HEK293 (cell line): ENCODE results near the gene PNISR.

Experiments
- CTCF ChIA-PET: fragments of 350-600 bp; formaldehyde crosslinking; extraction: SDS; loops from one replicate; lab custom pipeline; 2021; ENCODE audit warnings: antibody characterized with exemption; lab: Yijun Ruan, JAX
- POLR2A ChIA-PET: fragments of 300-600 bp; formaldehyde crosslinking; extraction: SDS; loops from one replicate; lab custom pipeline; 2020; ENCODE audit warnings: antibody characterized with exemption, inconsistent platforms; lab: Yijun Ruan, JAX
- H3K27ac ChIP-seq: fragments of 200-500 bp; sonication (Bioruptor generic); 2 replicates; pipeline ENCODE4 v1.5.1; 2014; ENCODE audit warnings: low read depth, low read length, control low read depth, inconsistent platforms; ENCODE audit errors: extremely low read depth
- H3K36me3 ChIP-seq, 2 experiments: fragments of 200-500 bp in 1 of 2; sonication (Bioruptor generic) in 1 of 2; 1 replicate in 1 of 2; 2 replicates in 1 of 2; pipeline ENCODE4 v1.5.1; 2014 to 2017; ENCODE audit warnings: inconsistent platforms in 2 of 2, low read length in 2 of 2; ENCODE audit not compliant: control insufficient read depth in 2 of 2, insufficient read depth in 1 of 2
- H3K4me1 ChIP-seq: fragments of 200-500 bp; sonication (Bioruptor generic); 2 replicates; pipeline ENCODE4 v1.5.1; 2014; ENCODE audit warnings: mild to moderate bottlenecking, low read length, inconsistent platforms; ENCODE audit not compliant: control insufficient read depth, insufficient read depth
- H3K4me3 ChIP-seq: 2 replicates; pipeline ENCODE4 v1.5.1; 2011; ENCODE audit warnings: low read depth, mild to moderate bottlenecking, control low read depth, low read length, moderate library complexity
- H3K9me3 ChIP-seq: fragments of 200-500 bp; sonication (Bioruptor generic); 2 replicates; pipeline ENCODE4 v1.5.1; 2014; ENCODE audit warnings: low read depth, low read length, inconsistent platforms; ENCODE audit not compliant: control insufficient read depth, insufficient read depth
- GLI2 ChIP-seq: fragments of 450-650 bp; formaldehyde crosslinking; IDR thresholded peaks from 2 replicates; pipeline ENCODE4; 2017; ENCODE audit warnings: missing biosample characterization, missing genetic modification characterization, low read depth, borderline replicate concordance
- KLF10 ChIP-seq: fragments of 450-650 bp; IDR thresholded peaks from 2 replicates; pipeline ENCODE4 v1.5.1; 2018; ENCODE audit warnings: missing biosample characterization, mild to moderate bottlenecking, missing genetic modification characterization
- ZBTB48 ChIP-seq: fragments of 450-650 bp; formaldehyde crosslinking; IDR thresholded peaks from 2 replicates; pipeline ENCODE4 v1.5.1; 2016; ENCODE audit warnings: missing biosample characterization, missing genetic modification characterization
- ZFP69B ChIP-seq: fragments of 450-650 bp; formaldehyde crosslinking; IDR thresholded peaks from 2 replicates; pipeline ENCODE4 v1.5.1; 2016; ENCODE audit warnings: missing biosample characterization, missing genetic modification characterization
- ZNF114 ChIP-seq: fragments of 450-650 bp; formaldehyde crosslinking; IDR thresholded peaks from 2 replicates; pipeline ENCODE4 v1.5.0; 2017; ENCODE audit warnings: missing biosample characterization, missing genetic modification characterization
- ZNF132 ChIP-seq: fragments of 450-650 bp; formaldehyde crosslinking; IDR thresholded peaks from 2 replicates; pipeline ENCODE4 v1.5.1; 2017; ENCODE audit warnings: missing biosample characterization, missing genetic modification characterization, borderline replicate concordance
- ZNF138 ChIP-seq: fragments of 450-650 bp; formaldehyde crosslinking; IDR thresholded peaks from 2 replicates; pipeline ENCODE4 v1.5.1; 2016; ENCODE audit warnings: missing biosample characterization, missing genetic modification characterization, borderline replicate concordance
- ZNF26 ChIP-seq: fragments of 450-650 bp; formaldehyde crosslinking; IDR thresholded peaks from 2 replicates; pipeline ENCODE4 v1.5.1; 2016; ENCODE audit warnings: missing biosample characterization, missing genetic modification characterization
- ZNF266 ChIP-seq: fragments of 450-650 bp; formaldehyde crosslinking; IDR thresholded peaks from 2 replicates; pipeline ENCODE4 v1.5.1; 2016; ENCODE audit warnings: missing biosample characterization, missing genetic modification characterization, low read depth
- ZNF362 ChIP-seq: fragments of 450-650 bp; formaldehyde crosslinking; IDR thresholded peaks from 2 replicates; pipeline ENCODE4 v1.5.1; 2016; ENCODE audit warnings: missing biosample characterization, missing genetic modification characterization
- ZNF501 ChIP-seq: fragments of 450-650 bp; formaldehyde crosslinking; IDR thresholded peaks from 2 replicates; pipeline ENCODE4 v1.5.1; 2016; ENCODE audit warnings: missing biosample characterization, missing genetic modification characterization
- ZNF544 ChIP-seq: fragments of 450-650 bp; formaldehyde crosslinking; IDR thresholded peaks from 2 replicates; pipeline ENCODE4 v1.5.0; 2017; ENCODE audit warnings: missing biosample characterization, missing genetic modification characterization
- ZNF549 ChIP-seq: fragments of 450-650 bp; IDR thresholded peaks from 2 replicates; pipeline ENCODE4 v1.5.1; 2018; ENCODE audit warnings: missing biosample characterization, missing genetic modification characterization, mild to moderate bottlenecking, inconsistent platforms, moderate library complexity
- ZNF580 ChIP-seq: fragments of 450-650 bp; formaldehyde crosslinking; IDR thresholded peaks from 2 replicates; pipeline ENCODE4 v1.5.1; 2016; ENCODE audit warnings: missing biosample characterization, missing genetic modification characterization
- ZNF600 ChIP-seq: fragments of 450-650 bp; formaldehyde crosslinking; IDR thresholded peaks from 2 replicates; pipeline ENCODE4 v1.5.1; 2016; ENCODE audit warnings: missing biosample characterization, missing genetic modification characterization
- ZNF624 ChIP-seq: fragments of 450-650 bp; formaldehyde crosslinking; IDR thresholded peaks from 2 replicates; pipeline ENCODE4 v1.5.1; 2017; ENCODE audit warnings: missing biosample characterization, missing genetic modification characterization
- ZNF654 ChIP-seq: fragments of 450-650 bp; formaldehyde crosslinking; IDR thresholded peaks from 2 replicates; pipeline ENCODE4 v1.5.1; 2016; ENCODE audit warnings: low read depth, missing biosample characterization, missing genetic modification characterization
- ZNF76 ChIP-seq: fragments of 450-650 bp; formaldehyde crosslinking; IDR thresholded peaks from 2 replicates; pipeline ENCODE4; 2016; ENCODE audit warnings: low read depth, missing biosample characterization, missing genetic modification characterization, borderline replicate concordance
- ZSCAN4 ChIP-seq: fragments of 450-650 bp; formaldehyde crosslinking; IDR thresholded peaks from 2 replicates; pipeline ENCODE4 v1.5.1; 2017; ENCODE audit warnings: missing biosample characterization, missing genetic modification characterization
- TF ChIP-seq, protein P1 (sequence below): fragments of 450-650 bp; formaldehyde crosslinking; IDR thresholded peaks from 2 replicates; pipeline ENCODE4 v1.5.1; 2016; ENCODE audit warnings: missing biosample characterization, missing genetic modification characterization
- TF ChIP-seq, protein P2 (sequence below): fragments of 450-650 bp; formaldehyde crosslinking; optimal IDR thresholded peaks from 2 replicates; pipeline ENCODE3; 2016; ENCODE audit warnings: missing biosample characterization, mild to moderate bottlenecking, missing genetic modification characterization

The PNISR gene

DNA sequence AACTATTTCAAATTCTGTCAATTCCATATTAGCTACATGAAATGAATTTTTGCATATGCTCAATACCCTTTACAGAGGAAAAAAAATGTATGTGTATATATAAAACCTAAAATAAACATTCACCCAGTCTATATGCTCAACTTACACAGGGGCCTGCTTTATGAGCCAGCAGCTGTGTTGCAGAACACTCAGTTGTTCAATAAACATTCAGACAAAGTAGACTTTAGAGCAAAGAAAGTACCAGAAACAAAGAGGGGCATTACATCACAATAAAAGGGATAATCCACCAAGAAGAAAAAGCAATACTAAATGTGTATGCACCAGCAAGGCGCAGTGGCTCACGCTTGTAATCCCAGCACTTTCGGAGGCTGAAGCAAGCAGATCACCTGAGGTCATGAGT, 40.6 kb downstream of the PNISR start:
- Histone ChIP-seq H3K9me3 (no peaks in the 10 kb centered on the region), H3K4me3 (no peak overlapping the region), H3K36me3 (no peaks in the 10 kb centered on the region), H3K4me1 (peaks cover 2% of the 10 kb centered on the region; the same call in 1 of the 2 replicates)
- TF ChIP-seq ZNF600 (tag by site-specific recombination) (0 out of 2 replicates have a peak, but pooled peaks have one; percentile 21), ZNF501 (tag by site-specific recombination) (no peak), ZNF580 (tag by site-specific recombination) (0 out of 2 replicates have a peak, but pooled peaks have one; percentile 24)
- TF ChIP-seq, protein P1, sequence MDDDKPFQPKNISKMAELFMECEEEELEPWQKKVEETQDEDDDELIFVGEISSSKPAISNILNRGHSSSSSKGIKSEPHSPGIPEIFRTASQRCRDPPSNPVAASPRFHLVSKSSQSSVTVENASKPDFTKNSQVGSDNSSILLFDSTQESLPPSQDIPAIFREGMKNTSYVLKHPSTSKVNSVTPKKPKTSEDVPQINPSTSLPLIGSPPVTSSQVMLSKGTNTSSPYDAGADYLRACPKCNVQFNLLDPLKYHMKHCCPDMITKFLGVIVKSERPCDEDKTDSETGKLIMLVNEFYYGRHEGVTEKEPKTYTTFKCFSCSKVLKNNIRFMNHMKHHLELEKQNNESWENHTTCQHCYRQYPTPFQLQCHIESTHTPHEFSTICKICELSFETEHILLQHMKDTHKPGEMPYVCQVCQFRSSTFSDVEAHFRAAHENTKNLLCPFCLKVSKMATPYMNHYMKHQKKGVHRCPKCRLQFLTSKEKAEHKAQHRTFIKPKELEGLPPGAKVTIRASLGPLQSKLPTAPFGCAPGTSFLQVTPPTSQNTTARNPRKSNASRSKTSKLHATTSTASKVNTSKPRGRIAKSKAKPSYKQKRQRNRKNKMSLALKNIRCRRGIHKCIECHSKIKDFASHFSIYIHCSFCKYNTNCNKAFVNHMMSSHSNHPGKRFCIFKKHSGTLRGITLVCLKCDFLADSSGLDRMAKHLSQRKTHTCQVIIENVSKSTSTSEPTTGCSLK (tag by site-specific recombination): no peak
- TF ChIP-seq, all 188 proteins: peak for 2
- ChIA-PET CTCF (interaction anchor here (1.8 kb wide), 1 partner anchor 41 kb away, joined by 9 read pairs; no protein-coding TSS in a partner anchor), POLR2A (no interaction called here)
- H3K27ac ChIP-seq: no peak overlapping the region

GRCh38 chr6:99378636-99379035, 46.5 kb downstream of the PNISR start:
- CTCF ChIA-PET: interaction anchor here (0.8 to 1.6 kb wide), 3 partner anchors 14 to 48 kb away, joined by 3 to 7 read pairs (median 4); no protein-coding TSS in a partner anchor
- POLR2A ChIA-PET: interaction anchor here (1.9 kb wide), 1 partner anchor 15 kb away, joined by 8 read pairs; the partner anchor contains the start of gene COQ3
- no peak overlapping the region for H3K27ac ChIP-seq
- no peak overlapping the region for H3K4me3 ChIP-seq
- TF ChIP-seq, protein P1 (tag by site-specific recombination): no peak
- TF ChIP-seq ZNF26: no peak
- no peak for TF ChIP-seq ZNF266 (tag by site-specific recombination)
- TF ChIP-seq ZNF549 (tag by site-specific recombination): no peak
- TF ChIP-seq, protein P2, sequence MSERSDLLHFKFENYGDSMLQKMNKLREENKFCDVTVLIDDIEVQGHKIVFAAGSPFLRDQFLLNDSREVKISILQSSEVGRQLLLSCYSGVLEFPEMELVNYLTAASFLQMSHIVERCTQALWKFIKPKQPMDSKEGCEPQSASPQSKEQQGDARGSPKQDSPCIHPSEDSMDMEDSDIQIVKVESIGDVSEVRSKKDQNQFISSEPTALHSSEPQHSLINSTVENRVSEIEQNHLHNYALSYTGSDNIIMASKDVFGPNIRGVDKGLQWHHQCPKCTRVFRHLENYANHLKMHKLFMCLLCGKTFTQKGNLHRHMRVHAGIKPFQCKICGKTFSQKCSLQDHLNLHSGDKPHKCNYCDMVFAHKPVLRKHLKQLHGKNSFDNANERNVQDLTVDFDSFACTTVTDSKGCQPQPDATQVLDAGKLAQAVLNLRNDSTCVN: no peak
- no peak for TF ChIP-seq ZBTB48 (tag by site-specific recombination)
- TF ChIP-seq ZNF76 (tag by site-specific recombination): no peak
- TF ChIP-seq ZNF138 (tag by site-specific recombination): no peak
- no peak for TF ChIP-seq GLI2 (tag by site-specific recombination)
- TF ChIP-seq ZNF114 (tag by site-specific recombination): no peak
- no peak for TF ChIP-seq KLF10 (tag by site-specific recombination)
- no peak for TF ChIP-seq ZSCAN4 (tag by site-specific recombination)
- TF ChIP-seq ZNF362: no peak
- no peak for TF ChIP-seq ZNF544 (tag by site-specific recombination)
- TF ChIP-seq ZNF132: no peak
- no peak for TF ChIP-seq ZNF654 (tag by site-specific recombination)
- no peak for TF ChIP-seq ZFP69B (tag by site-specific recombination)
- TF ChIP-seq ZNF624 (tag by site-specific recombination): no peak
- no peaks in the 10 kb centered on the region for H3K4me1 ChIP-seq
- H3K36me3 ChIP-seq: no peaks in the 10 kb centered on the region; a peak in 1 of 3 replicates
- no peaks in the 10 kb centered on the region for H3K9me3 ChIP-seq
